ENCODE results near the gene ATP11A. TPM values are rescaled to one million over a fixed set of nuclear protein-coding genes. Genes with fewer than 3 reads are reported as not detected.

The ATP11A gene
- total and polyA plus RNA-seq, 2 donors (not counting 3 experiments of a cell fraction or from before 2014, with no cell fraction given), result 16.5 to 88.1 TPM

- no TSS peak for BruUV-seq (replicated peaks)
- Histone ChIP-seq H3K27ac (ENCODE audit: insufficient read depth, low read depth, low read length) (no peak overlapping the region), H3K4me1 (ENCODE audit: control insufficient read depth, extremely low read depth, insufficient read depth, low read length) (no peaks in the 10 kb centered on the region), H3K9me1 (replicated peaks; ENCODE audit: control insufficient read depth, extremely low read depth, insufficient read depth, low read length) (no peaks in the 10 kb centered on the region), H3K79me2 (ENCODE audit: control insufficient read depth, insufficient read depth, low read length) (no peaks in the 10 kb centered on the region), H3K9ac (replicated peaks; ENCODE audit: extremely low read depth, insufficient read depth, low read length) (no peak overlapping the region), H3K4me2 (ENCODE audit: insufficient read depth, low read length) (no peak overlapping the region), H3K36me3 (ENCODE audit: control insufficient read depth in 2 of 2, extremely low read depth in 1 of 2, insufficient read depth in 2 of 2, low read length in 2 of 2) (no peaks in the 10 kb centered on the region), H2AFZ (ENCODE audit: low read depth, low read length) (no peak overlapping the region), H3K9me3 (replicated peaks; ENCODE audit: control insufficient read depth, insufficient read depth, low read length) (no peaks in the 10 kb centered on the region), H4K20me1 (replicated peaks; ENCODE audit: control insufficient read depth, extremely low read depth, insufficient read depth, low read length) (no peaks in the 10 kb centered on the region), H3K27me3 (ENCODE audit: control insufficient read depth in 2 of 2, insufficient read depth in 2 of 2, low read length in 2 of 2) (peaks cover 3 to 5% of the 10 kb centered on the region in 2 experiments), H3K4me3 (replicated peaks in 1 of 3; ENCODE audit: insufficient read depth in 1 of 3, low read depth in 1 of 3, low read length in 3 of 3) (no peak overlapping the region)
- intact Hi-C loops (cut with micrococcal nuclease) (no loop called here), dilution Hi-C loops (cut with MboI; ENCODE audit: extremely low pct_ligation_motif_present, low sequenced_read_pairs) (no loop called here)
- ChIA-PET CTCF (no interaction called here), POLR2A (no interaction called here)
- no peak for DNase-seq (ENCODE audit: low read depth, low spot score)
- no peak for FAIRE-seq
- no peak for TF ChIP-seq POLR2AphosphoS5 (IDR thresholded peaks at IDR 0.05; ENCODE audit: insufficient read depth, low read depth, low read length)
- no peak for TF ChIP-seq POLR2A (IDR thresholded peaks at IDR 0.05; ENCODE audit: low read depth, low read length)
- no peak for TF ChIP-seq MYC (IDR thresholded peaks at IDR 0.05; ENCODE audit: low read depth, low read length)
- no peak for TF ChIP-seq JUN (IDR thresholded peaks at IDR 0.05; ENCODE audit: borderline replicate concordance, insufficient read depth, insufficient read length, low read depth)
- no peak for TF ChIP-seq MAX (IDR thresholded peaks at IDR 0.05; ENCODE audit: insufficient read depth, insufficient read length)
- TF ChIP-seq FOS (IDR thresholded peaks at IDR 0.05; ENCODE audit: borderline replicate concordance, insufficient read depth, low read length), result no peak
- no peak for TF ChIP-seq EZH2 (IDR thresholded peaks at IDR 0.05; ENCODE audit: borderline replicate concordance, low read depth, low read length, severe bottlenecking)
- no peak for TF ChIP-seq GATA2 (IDR thresholded peaks at IDR 0.05; ENCODE audit: insufficient read depth, insufficient read length, low read depth, low read length)
- TF ChIP-seq CTCF (IDR thresholded peaks at IDR 0.05; ENCODE audit: extremely low read depth in 1 of 2, insufficient read depth in 1 of 2, low read depth in 1 of 2, low read length in 2 of 2), result no peak
Observed at GRCh38 chr13:112887557-112887991, 197.7 kb downstream of the ATP11A start.

Data from endothelial cell of umbilical vein (primary cell).